NCI-H748 treated with DMSO at 0.1 percent for 48 hours (cell line): ENCODE data around the gene CCR2.
"Not testable (repeated sequence)": the region's sequence is repeated elsewhere in the genome, so short reads cannot be mapped to it uniquely, and the experiment has no call there.

Experiments used
- DNase-seq: peaks from one replicate; lab custom pipeline; 2025; lab: John Stamatoyannopoulos, UW

CCR2 gene

GRCh38 chr3:46380471-46381221, 26.7 kb downstream of the CCR2 start:
- no peak for DNase-seq

GRCh38 chr3:46381625-46382024, 27.7 kb downstream of the CCR2 start:
- DNase-seq: no peak

- DNase-seq: no peak
These were observed 29.5 kb downstream of the CCR2 start for GRCh38 chr3:46383211-46383950.

- no peak for DNase-seq
These were observed 30.0 kb downstream of the CCR2 start for GRCh38 chr3:46383951-46384330.

DNA sequence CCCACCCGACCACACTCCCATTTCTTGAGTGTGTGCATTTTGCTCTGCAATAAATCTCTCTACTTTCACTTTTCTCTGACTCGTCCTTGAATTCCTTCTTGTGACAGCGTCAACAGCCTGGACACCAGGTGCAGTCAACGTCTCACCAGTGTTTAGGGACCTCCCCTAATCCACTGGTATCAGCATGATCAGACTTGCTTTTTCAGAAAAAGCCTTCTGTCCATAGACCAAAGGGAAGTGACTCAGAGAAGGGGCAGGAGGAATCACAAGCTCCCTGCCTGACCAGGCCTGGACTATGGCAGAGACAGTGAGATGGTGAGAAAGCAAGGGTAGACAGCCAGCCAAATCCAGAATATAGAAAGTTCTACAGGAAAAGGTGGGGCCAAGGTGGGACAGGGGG, 32.3 kb downstream of the CCR2 start:
- DNase-seq: no peak

DNA sequence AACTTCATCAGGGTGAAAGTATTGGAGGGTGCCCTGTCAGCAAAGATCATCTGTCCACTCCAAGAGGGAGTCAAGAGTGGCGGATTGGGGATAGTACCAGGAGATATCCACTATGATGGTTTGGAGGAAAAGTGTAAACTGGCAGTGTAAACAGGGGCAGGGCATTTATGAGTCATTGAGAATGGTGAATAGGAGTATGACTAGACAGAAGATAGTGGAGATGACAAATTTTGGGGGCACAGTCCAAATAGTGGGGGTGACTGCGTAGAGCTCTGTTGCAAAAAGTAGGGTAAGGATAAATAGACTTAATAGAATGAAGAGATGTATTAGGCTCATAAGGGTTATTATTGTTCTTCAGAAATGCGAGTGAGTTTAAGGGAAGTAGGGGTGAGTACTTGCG, 34.9 kb downstream of the CCR2 start:
- DNase-seq: not testable (repeated sequence)

DNA sequence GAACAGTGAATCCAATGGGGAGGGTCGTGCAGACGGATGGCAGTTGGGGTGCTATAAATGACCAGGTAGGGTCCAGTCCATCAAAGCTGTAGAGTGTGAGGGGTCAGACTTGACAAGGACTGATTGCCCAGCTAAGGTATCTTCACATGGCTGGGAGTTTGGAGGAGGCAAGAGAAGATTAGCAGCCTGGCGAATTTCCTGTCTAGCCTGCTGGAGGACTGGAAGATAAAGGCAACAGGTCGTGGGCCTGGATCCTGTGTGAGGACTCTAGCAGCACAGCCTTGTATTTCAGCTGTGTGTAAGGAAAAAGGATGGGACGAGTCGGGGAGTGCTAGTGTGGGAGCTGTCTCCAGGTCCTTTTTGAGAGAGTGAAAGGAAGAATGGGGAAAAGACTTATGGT, 35.4 kb downstream of the CCR2 start:
- DNase-seq: no peak

DNA sequence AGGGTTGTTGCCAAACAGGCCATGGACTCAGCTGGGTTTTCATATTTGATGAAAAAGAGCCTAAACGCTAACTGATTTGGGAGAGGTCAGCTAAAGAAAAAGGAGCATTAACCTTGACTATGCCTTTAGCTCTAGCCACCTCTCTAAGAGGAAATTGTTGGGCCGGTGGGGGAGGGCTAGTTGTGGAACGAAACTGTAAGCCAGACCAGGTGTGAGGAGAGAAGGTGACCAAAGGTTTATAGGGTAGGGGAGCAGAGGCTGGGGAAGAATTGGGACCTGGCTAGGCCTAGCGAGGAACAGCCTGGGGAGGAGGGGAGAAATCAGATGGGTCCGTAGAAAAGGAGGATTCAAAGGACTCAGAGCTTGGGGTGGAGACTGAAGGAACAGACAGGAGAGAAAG, 37.6 kb downstream of the CCR2 start:
- DNase-seq: not testable (repeated sequence)

GRCh38 chr3:46393011-46393410, 39.1 kb downstream of the CCR2 start:
- no peak for DNase-seq

DNA sequence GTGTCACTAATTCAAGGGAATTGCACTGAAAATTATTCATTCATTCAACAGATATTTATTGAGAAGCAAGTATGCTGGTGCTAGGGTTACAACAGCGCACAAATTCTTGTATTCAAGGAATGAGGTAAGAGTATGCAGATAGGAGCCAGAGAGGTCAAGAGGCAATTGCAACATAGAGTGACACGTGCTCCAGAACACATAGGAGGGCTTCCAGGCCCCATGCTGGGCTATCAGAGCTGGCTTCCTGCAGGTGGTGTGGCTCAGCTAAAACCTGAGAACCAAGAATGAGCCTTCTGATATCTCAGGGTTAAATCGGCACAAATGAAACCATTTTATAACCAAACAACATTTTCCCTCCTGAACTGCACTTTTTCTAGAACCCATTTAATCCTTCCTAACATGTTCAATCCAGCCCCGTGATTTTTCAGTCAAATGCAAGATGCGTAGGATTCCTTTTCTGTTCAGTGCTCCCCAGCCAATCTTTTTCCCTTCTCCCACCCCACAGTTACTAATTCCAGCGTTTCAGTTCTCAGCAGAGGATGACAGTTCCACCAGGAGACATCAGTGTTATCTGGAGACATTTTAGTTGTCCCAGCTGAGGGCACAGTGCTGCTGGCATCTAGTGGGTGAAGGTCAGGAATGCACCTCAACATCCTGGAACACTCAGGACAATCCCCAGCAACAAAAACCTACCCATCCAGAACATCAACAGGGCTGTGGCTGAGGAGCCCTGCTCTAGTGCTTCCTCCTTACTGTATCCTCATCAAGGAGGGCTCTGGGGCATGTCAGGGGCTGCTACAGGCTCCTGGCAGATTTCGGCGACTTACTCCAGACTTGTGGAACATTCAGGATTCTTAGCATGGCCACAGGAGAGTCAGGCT, 39.9 kb downstream of the CCR2 start:
- DNase-seq: no peak

DNA sequence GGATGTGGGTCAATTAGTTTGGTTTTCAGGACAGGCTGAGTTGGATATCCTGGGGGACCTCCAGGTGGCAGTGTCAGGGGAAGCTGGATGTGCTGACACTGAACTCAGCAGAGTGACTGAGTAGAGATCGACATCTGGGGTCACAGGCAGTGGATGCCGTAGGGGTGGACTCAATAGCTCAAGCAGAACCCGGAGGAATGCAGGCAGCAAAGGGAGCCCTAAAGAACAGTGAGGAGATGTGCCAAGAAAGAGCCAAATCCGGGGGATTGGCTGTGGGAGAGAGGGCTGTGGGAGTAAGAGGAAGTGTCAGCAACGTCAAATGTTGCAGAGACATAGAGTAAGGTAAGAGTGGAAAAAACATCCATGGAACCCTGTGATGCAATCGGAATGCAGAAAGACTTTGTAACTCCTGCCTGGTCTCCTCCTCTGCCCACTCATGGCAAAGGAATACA, 41.3 kb downstream of the CCR2 start:
- no peak for DNase-seq

DNA sequence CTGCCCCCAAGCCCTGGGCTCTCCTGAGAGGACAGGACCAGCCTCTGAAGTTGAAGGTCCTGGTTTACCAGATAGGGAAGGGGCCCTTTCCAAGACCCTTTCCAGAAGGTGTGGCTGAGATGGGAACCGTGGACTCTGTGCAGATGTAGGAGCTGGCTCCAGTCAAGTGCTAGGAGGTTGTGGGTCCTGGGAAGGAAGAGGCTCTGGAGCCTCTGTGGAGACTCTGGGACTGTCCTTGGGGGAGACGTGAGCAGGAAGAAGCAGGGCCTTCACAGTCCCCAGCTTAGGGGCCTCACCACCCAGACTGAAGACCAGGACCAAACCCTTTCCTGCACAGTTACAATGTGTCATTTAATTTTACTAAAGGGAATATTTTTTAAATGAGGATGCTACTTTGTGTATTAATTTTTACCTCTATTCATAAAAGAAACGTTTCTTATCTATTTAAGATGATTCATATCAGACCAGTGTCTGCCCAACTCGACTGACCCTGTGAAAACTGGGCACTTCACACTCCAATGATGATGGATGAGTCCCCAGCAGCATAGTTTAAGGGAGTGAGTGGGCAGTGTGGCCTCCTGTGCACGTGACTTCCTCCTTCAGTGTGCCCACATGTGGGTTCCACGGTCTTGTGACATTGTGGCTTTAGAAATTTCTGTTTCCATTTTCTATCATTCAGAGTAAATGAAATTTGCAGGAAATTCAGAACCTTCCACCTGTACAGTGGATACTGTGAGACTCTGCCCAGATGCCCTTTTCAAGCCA, 42.0 kb downstream of the CCR2 start:
- no peak for DNase-seq

- DNase-seq: no peak
These were observed 43.2 kb downstream of the CCR2 start for GRCh38 chr3:46397111-46397510.

GRCh38 chr3:46398186-46398955, 44.5 kb downstream of the CCR2 start:
- no peak for DNase-seq

DNA sequence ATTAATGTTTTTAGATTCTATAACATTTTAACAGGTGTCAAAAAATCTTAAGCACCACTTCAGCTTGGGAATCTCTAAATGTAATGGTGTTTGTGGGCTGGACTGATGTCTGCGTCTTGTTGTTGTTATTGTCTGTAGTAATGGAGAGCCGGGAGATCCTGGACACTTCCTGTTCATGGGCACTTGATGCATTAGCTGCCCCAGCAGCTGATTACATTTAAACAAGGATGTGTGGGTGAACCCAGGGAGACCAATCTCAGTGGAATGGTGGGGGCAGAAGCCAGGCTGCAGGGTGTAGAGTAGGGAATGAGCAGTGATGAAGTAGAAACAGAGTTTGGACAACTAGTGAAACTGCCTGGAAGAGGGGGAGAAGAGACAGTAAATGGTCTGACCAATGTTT, 45.2 kb downstream of the CCR2 start:
- no peak for DNase-seq

- no peak for DNase-seq
These were observed 45.6 kb downstream of the CCR2 start for GRCh38 chr3:46399557-46399956.

DNA sequence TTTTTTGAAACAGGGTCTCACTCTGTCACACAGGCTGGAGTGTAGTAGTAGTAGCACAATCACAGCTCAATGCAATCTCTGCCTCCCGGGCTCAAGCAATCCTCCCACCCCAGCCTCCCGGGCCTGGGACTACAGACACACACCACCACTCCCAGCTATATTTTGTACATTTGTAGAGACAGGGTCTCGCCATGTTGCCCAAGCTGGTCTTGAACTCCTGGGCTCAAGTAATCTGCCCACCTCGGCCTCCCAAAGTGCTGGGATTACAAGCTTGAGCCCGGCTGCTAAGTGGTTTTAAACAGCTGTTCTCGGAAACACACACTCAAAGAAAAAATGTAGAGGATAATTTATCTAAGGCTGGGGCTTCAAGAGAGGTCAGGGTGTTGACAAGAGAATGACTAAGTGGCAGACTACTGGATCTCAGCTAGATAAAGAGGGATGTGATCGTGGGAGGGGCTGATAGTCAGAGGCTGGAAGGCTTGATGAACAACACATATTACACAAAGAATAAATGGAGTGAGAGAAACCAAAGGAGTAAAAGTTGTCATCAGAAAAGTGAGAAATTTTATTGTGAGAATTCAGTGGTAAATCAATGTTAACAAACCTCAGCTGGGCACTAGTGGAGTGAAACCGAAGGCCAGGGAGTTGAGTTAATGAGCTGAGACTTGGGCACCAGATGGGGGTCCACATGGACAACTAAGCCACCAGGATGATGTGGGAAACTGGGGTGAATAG, 46.3 kb downstream of the CCR2 start:
- DNase-seq: no peak

DNA sequence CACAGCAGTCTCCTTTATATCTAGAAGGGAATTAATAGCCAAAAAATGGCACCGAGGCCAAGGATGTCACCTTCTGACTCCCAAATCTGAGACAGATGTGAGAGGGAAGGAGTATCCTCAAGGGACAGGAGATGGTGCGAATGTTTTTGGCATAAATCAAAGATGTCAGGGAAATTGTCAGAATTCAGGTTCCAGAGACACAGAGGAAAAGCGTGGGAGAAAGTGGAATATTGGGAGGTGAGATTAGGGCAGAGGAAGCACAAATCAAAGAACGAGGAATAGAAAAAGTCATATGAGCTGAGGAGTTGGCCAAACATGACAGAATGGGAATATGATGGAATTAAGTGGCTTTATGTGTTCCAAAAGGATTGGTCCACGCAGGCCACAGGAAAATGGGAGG, 46.9 kb downstream of the CCR2 start:
- no peak for DNase-seq

DNA sequence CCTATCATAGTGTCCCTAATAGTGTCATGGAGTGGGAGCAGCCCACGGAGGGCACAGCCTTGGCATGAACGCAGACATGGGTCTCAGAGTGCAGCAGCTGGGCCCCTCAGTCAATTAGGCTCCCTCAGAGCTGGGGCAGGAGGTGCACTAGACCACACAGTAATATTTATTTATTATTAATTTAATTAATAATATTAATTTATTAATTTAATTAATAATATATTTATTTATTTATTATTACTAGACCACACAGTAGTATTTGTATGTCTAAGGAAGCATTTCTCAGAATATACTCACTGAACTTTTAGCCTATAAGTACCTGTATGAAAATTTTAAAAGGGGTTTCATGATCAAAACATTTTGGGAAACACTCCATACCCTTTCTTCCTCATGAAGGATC, 47.7 kb downstream of the CCR2 start:
- no peak for DNase-seq

- not testable (repeated sequence) for DNase-seq
These were observed 49.0 kb downstream of the CCR2 start for GRCh38 chr3:46402902-46403301.
